GM19467 (cell line): ENCODE results near the gene SERP1.

Experiments
- ATAC-seq: cut with Tn5 transposase; IDR thresholded peaks from one replicate; pipeline ENCODE4 v1.9.1; 2021; ENCODE audit warnings: mild to moderate bottlenecking, moderate library complexity; ENCODE audit not compliant: unreplicated experiment

Gene SERP1

GRCh38 chr3:150494411-150494977 lies 51.8 kb downstream of the SERP1 start:
- ATAC-seq = no peak
